Fibroblast of skin of back (primary cell): ENCODE results near the gene YPEL1.

ENCODE experiments used
- DNase-seq: peaks from one replicate; pipeline ENCODE4 v3.0.0-alpha.2; 2013

YPEL1 gene

DNA sequence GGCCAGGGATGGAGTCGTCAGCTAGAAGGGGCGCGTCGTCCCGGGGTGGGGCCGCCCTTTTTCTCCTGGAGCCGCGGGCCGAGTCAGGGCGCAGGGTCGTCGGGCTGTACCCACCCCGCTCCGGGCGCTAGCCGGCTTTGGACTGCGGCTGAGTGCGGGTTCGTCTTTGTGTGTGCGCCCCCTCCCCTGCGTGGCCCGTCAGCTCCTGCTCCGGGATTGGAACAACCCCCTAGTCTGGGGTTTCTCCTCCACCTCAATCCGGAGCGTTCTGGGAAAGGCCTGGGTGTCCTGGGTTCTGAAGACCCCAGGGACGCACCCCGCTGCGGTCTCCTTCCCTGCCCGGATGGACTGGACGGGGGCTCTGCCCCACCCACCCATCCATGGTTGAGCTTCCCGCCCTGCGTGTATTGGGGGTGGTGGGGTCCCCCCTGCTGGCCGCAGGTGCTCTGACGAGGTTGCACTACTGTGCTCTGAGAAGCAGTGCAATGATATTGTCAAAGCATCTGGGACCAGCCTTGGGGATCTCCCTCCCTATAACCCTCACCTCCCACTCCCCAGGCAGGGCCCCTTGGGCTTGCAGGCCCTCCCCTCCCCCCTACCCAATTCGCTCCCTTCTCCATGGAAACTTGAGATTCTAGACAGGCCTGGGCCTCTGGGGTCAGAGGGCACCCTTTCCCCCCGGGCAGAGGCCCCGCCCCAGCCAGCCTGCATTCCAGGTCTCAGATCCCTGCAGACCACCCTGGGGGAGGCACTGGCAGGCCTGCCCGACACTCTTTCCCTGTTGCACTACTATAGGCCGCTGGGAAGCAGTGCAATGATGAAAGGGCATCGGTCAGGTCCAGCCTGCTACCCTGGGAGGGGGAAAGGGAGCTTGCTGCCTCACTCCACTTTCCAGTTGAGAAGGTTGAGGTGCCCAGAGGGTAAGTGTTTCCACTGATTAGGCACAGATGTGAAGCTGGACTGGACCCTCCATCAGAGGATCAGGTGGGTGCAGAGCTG lies 82.7 kb downstream of the YPEL1 start:
- DNase-seq: no peak

DNA sequence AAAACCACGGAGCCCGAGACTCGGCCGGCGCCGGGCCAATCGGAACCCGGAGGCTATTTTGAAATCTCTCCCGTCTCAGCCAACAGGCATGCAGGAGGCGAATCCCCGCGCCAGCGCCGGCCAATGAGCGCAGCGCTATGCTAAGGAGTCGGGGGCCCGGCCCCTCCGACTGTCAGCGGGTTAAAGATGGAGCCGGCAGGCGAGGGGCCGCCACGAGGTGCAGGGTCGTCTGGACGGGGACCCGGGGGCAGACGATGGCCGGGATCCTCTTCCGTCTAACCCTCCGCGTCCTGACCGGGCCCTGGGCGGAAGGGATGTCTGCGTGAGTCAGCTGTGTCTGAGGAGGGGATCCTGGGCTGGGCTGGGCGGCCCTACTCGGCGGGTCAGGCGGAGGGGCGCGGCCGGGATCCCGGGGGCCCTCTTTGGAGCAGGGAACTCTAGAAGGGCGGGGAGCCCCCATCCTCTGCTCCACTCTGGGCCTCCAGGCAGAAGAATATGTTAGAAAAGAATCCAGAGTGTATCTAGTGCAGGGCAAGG lies 83.5 kb downstream of the YPEL1 start:
- peak; percentile 90 for DNase-seq

DNA sequence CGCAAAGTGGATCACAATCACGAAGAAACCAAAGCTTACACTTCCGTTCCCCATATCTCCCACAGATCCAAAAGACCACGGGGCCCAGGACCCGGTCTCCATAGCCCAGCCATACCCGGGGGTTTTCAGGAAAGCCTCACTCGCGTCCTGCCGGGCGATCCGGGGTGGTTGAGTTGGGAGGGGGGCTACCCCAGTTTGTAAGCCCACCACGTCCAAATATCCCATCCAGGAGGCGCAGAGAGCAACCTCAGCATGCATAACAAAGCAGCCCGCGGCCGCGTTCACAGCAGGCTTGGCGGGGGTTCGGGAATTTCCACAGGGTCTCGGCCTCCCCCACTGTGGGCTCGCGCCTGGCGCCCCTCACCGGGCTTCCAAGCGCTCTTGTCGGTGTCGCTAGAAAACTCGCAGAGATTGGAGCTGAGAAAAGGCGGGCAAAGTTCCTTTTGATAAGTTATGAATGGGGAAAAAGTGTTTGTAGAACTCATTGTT lies 84.0 kb downstream of the YPEL1 start:
- no peak for DNase-seq

DNA sequence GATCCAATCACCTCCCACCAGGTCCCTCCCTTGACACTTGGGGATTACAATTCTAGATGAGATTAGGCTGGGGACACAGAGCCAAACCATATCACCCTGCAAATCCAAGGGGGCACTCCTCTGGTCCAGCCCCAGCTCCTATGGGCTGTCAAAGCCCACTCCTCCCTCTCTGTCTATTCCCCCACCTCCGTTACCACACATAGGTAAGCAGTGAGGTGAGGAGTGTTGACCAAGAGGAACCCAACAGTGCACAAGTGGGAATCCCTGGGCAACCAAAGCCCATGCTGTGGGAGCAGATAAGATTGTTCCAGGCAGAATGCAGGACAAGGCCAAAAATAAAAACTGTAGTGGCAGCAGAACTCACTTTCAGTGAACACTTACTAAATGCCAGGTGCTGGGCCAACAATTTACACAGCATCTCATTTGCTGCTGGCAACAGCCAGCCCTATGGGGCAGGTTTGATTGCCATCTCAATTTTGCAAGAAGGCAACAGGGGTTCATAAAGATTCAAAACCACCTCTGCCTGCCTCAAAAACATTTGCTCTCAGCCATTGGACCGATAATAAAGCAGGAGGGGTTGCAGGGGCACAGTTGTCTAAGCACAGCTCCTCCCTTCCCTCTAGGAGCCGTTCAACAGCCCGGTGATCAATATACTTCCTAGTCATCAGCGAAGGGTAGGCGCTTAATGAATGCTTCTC lies 84.6 kb downstream of the YPEL1 start:
- DNase-seq: no peak

DNA sequence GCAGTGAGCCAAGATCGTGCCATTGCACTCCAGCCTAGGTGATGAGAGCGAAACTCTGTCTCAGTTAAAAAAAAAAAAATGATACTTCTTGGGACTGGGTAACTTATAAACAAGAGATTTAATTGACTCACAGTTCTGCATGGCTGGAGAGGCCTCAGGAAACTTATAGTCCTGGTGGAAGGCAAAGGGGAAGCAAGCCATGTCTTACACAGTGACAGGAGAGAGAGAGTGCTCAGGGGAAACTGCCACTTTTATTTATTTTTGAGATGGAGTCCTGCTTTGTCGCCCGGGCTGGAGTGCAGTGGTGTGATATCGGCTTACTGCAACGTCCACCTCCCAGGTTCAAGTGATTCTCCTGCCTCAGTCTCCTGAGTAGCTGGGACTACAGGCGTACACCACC lies 85.3 kb downstream of the YPEL1 start:
- DNase-seq: no peak
